ENCODE measurements around the gene PRDM16.
"Not testable (repeated sequence)": the region's sequence is repeated elsewhere in the genome, so short reads cannot be mapped to it uniquely, and the experiment has no call there.

Gene PRDM16

DNA sequence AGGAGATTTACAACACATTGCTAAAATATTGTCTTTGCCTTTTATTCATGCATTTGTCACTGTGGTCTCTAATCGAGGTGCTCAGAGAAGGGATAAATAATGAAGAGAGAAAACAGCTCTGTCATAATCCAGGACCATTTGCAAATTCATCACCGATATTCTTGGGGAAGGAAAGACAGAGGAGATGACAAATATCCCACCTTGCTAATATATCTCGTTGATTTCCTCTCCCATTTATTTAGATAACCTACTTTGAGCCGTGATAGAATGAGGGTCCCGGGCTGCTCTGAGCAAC lies 86.9 kb downstream of the PRDM16 start:
- H3K9me3 ChIP-seq (ENCODE audit: control insufficient read depth in 2 of 2, low read length in 2 of 2): no peaks in the 10 kb centered on the region
- H3K27me3 ChIP-seq (ENCODE audit: control insufficient read depth in 1 of 2, insufficient read depth in 2 of 2, low read length in 2 of 2): peaks cover 0 to 4% of the 10 kb centered on the region in 2 donors
- H3K9ac ChIP-seq (ENCODE audit: low read length in 2 of 2): no peak overlapping the region
- no peaks in the 10 kb centered on the region for H3K36me3 ChIP-seq (ENCODE audit: control insufficient read depth in 2 of 2, insufficient read depth in 2 of 2, low read length in 2 of 2)
- no peak overlapping the region for H3K4me3 ChIP-seq (ENCODE audit: low read length in 2 of 2)
- no peaks in the 10 kb centered on the region for H3K4me1 ChIP-seq (ENCODE audit: control insufficient read depth, insufficient read depth, low read length)
- no peak overlapping the region for H3K27ac ChIP-seq (ENCODE audit: low read length)

DNA sequence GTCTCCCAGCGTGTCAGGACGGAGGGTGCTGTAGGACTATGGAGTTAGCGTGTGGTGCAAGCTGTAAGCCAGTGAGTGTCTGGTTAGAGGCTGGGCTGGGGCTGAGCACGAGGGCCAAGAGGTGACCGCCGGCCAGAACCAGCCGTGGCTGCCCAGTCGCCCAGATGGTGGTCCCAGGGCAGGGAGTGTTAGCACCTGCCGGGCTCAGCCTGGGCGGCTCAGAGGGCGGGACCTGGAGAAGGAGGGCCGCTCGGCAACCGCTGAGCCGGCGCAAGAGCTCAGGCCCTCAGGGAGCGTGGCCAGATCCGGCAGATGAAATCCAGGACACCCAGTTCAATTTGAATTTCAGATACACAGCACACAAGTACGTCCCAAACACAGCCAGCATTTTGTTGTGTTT lies 87.9 kb downstream of the PRDM16 start:
- Histone ChIP-seq H3K9me3 (ENCODE audit: control insufficient read depth in 2 of 2, low read length in 2 of 2) (no peaks in the 10 kb centered on the region), H3K4me3 (ENCODE audit: low read length in 2 of 2) (no peak overlapping the region), H3K36me3 (ENCODE audit: control insufficient read depth in 2 of 2, insufficient read depth in 2 of 2, low read length in 2 of 2) (no peaks in the 10 kb centered on the region), H3K4me1 (ENCODE audit: control insufficient read depth, insufficient read depth, low read length) (no peaks in the 10 kb centered on the region), H3K27me3 (ENCODE audit: control insufficient read depth in 1 of 2, insufficient read depth in 2 of 2, low read length in 2 of 2) (peaks cover 0 to 4% of the 10 kb centered on the region in 2 donors), H3K9ac (ENCODE audit: low read length in 2 of 2) (no peak overlapping the region), H3K27ac (ENCODE audit: low read length) (no peak overlapping the region)

DNA sequence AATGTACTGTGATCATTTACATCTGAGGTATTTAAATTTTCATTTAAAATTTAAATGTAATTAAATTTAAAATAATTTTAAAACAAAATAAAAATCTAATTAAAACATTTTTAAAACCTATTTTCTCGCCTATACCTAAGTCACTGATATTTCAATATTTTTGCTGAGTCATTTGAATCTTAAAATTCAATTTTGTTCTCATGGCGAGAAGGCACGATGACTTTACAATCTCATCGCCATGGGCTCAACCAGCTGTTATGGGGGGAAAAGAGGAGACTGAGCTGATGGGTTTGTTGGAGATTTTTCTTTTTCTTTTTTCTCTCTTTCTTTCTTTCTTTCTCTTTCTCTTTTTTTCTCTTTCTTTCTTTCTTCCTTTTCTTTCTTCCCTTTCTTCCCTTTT lies 89.3 kb downstream of the PRDM16 start:
- no peak overlapping the region for H3K4me3 ChIP-seq (ENCODE audit: low read length in 2 of 2)
- no peaks in the 10 kb centered on the region for H3K27me3 ChIP-seq (ENCODE audit: control insufficient read depth in 1 of 2, insufficient read depth in 2 of 2, low read length in 2 of 2)
- no peak overlapping the region for H3K9ac ChIP-seq (ENCODE audit: low read length in 2 of 2)
- no peaks in the 10 kb centered on the region for H3K9me3 ChIP-seq (ENCODE audit: control insufficient read depth in 2 of 2, low read length in 2 of 2)
- H3K36me3 ChIP-seq (ENCODE audit: control insufficient read depth in 2 of 2, insufficient read depth in 2 of 2, low read length in 2 of 2): no peaks in the 10 kb centered on the region
- H3K27ac ChIP-seq (ENCODE audit: low read length): no peak overlapping the region
- H3K4me1 ChIP-seq (ENCODE audit: control insufficient read depth, insufficient read depth, low read length): no peaks in the 10 kb centered on the region

DNA sequence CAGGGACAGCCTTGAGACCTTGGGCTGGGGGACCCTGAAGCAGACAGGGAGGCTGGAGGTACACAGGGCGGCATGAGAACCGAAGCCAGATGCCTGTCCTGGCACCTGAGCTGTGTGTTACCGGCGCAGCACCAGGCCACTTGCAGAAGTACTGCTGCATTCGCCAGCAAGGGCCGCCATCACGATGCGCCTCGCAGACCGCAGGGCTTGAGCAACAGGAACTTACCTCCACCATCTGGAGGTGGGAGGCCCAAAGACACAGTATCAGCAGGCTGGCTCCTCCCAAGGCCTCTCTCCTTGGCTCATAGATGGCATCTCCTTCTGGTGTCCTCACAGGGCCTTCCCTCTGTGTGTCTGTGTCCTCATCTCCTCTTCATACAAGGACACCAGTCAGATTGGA lies 90.1 kb downstream of the PRDM16 start:
- H3K27ac ChIP-seq (ENCODE audit: low read length): no peak overlapping the region
- H3K4me3 ChIP-seq (ENCODE audit: low read length in 2 of 2): no peak overlapping the region
- no peaks in the 10 kb centered on the region for H3K9me3 ChIP-seq (ENCODE audit: control insufficient read depth in 2 of 2, low read length in 2 of 2)
- H3K9ac ChIP-seq (ENCODE audit: low read length in 2 of 2): no peak overlapping the region
- no peaks in the 10 kb centered on the region for H3K27me3 ChIP-seq (ENCODE audit: control insufficient read depth in 1 of 2, insufficient read depth in 2 of 2, low read length in 2 of 2)
- H3K36me3 ChIP-seq (ENCODE audit: control insufficient read depth in 2 of 2, insufficient read depth in 2 of 2, low read length in 2 of 2): no peaks in the 10 kb centered on the region
- no peaks in the 10 kb centered on the region for H3K4me1 ChIP-seq (ENCODE audit: control insufficient read depth, insufficient read depth, low read length)

DNA sequence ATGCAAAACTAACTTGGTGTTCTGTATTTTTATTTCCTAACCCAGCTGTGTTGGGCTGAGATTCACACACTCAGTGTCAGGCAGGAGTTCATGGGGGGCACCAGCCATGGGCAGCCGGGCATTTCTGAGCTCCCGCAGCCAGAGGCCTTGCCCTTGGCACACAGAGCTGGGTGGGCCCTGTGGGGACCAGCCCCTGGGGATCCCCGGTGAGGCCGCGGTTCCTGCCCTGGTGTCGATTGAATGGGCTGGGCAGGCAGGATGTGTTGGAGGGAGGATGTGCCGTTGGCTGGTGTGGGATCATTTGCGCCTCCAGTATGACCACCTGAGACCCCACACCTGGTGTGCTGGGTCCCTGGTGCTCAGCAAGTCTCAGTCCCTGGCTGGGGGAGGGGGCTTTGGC lies 91.0 kb downstream of the PRDM16 start:
- no peak overlapping the region for H3K4me3 ChIP-seq (ENCODE audit: low read length in 2 of 2)
- no peak overlapping the region for H3K27ac ChIP-seq (ENCODE audit: low read length)
- H3K9me3 ChIP-seq (ENCODE audit: control insufficient read depth in 2 of 2, low read length in 2 of 2): no peaks in the 10 kb centered on the region
- no peaks in the 10 kb centered on the region for H3K4me1 ChIP-seq (ENCODE audit: control insufficient read depth, insufficient read depth, low read length)
- no peak overlapping the region for H3K9ac ChIP-seq (ENCODE audit: low read length in 2 of 2)
- H3K36me3 ChIP-seq (ENCODE audit: control insufficient read depth in 2 of 2, insufficient read depth in 2 of 2, low read length in 2 of 2): no peaks in the 10 kb centered on the region
- no peaks in the 10 kb centered on the region for H3K27me3 ChIP-seq (ENCODE audit: control insufficient read depth in 1 of 2, insufficient read depth in 2 of 2, low read length in 2 of 2)

DNA sequence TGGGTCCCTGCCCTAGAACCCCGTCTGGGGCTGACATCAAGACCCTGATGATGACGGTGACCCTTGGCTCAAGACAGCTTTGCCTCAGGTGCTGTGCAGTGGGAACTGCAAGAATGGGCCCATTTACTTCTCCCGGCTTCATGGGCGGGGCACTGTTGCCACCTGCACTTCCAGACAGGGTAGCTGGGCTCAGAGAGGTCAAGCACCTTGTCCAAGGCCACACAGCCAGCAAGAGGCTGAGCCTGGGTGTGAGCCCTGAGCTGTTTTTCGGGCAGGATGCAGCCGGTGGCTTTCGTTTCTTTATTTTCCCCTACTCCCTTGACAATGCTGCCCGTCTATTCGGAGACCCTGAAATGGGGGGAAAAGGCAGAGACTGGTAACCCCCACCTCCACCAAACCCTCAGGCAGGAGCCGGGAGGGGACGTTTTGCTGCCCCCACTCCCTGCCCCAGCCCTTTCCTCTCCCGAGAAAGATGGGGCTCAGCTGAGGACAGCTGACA lies 91.7 kb downstream of the PRDM16 start:
- H3K4me3 ChIP-seq (ENCODE audit: low read length in 2 of 2): no peak overlapping the region
- H3K4me1 ChIP-seq (ENCODE audit: control insufficient read depth, insufficient read depth, low read length): no peaks in the 10 kb centered on the region
- H3K9ac ChIP-seq (ENCODE audit: low read length in 2 of 2): no peak overlapping the region
- H3K9me3 ChIP-seq (ENCODE audit: control insufficient read depth in 2 of 2, low read length in 2 of 2): no peaks in the 10 kb centered on the region
- H3K36me3 ChIP-seq (ENCODE audit: control insufficient read depth in 2 of 2, insufficient read depth in 2 of 2, low read length in 2 of 2): no peaks in the 10 kb centered on the region
- H3K27me3 ChIP-seq (ENCODE audit: control insufficient read depth in 1 of 2, insufficient read depth in 2 of 2, low read length in 2 of 2): no peaks in the 10 kb centered on the region
- no peak overlapping the region for H3K27ac ChIP-seq (ENCODE audit: low read length)

DNA sequence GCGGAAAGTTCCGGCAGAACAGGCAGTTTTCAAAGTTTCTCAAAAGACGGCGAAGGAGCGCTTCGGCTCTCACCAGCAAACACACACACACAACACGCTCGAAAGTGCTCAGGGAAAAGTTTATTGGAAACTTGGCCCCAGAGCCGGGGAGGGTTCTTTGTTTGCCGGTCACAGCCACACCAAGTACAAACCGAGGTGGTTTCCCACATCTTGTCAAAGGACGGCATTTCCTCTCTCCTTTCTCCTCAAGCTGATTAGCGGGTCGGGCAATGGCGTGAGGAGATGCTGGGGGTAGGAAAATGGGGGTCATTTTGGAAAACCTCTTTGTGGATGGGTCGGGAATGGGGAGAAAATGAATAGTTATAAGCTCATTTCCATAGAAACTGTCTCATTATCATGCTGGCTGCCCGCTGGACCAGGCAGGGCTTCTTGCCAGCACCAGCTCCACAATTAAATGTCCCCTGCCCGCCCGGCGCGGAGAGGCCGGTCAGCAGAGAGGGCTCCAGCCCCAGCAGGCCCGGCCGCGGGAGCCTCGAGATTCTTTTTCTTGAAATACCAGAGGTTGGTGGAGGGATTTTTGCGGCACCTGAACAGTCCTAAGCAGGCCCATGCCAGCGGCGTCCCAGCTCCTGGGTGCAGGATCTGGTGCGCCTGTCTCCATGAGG lies 92.3 kb downstream of the PRDM16 start:
- H3K9ac ChIP-seq (ENCODE audit: low read length in 2 of 2): no peak overlapping the region
- no peak overlapping the region for H3K4me3 ChIP-seq (ENCODE audit: low read length in 2 of 2)
- no peak overlapping the region for H3K27ac ChIP-seq (ENCODE audit: low read length)
- no peaks in the 10 kb centered on the region for H3K27me3 ChIP-seq (ENCODE audit: control insufficient read depth in 1 of 2, insufficient read depth in 2 of 2, low read length in 2 of 2)
- H3K9me3 ChIP-seq (ENCODE audit: control insufficient read depth in 2 of 2, low read length in 2 of 2): no peaks in the 10 kb centered on the region
- H3K4me1 ChIP-seq (ENCODE audit: control insufficient read depth, insufficient read depth, low read length): no peaks in the 10 kb centered on the region
- H3K36me3 ChIP-seq (ENCODE audit: control insufficient read depth in 2 of 2, insufficient read depth in 2 of 2, low read length in 2 of 2): no peaks in the 10 kb centered on the region

DNA sequence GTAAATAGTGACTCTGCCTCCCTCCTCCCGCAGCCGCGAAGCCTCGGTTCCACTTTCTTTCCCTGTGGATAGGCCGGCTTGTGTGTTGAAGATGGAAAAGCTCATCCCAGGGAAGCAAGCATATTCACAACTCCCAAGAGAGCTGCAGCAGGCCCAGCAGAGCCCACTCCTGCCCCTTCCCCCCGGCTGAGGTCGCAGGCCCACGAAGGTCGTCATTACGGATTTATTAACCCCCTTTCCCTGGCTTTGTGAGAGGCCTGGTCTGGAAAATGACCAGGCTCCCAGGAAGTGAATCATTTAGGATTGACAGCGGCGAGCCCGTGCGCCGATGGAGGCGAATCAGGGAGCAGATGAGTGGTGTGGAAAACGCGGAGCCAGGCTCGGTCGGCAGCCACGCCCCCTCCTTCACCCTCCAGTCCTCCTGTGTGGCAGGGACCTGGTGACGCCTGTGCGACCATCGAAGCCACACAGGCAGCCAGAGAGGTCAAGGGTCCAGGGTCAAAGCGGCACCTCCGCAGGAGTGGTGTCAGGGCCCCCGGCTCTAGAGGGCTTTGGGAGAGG lies 93.4 kb downstream of the PRDM16 start:
- Histone ChIP-seq H3K27ac (ENCODE audit: low read length) (no peak overlapping the region), H3K9ac (ENCODE audit: low read length in 2 of 2) (no peak overlapping the region), H3K4me1 (ENCODE audit: control insufficient read depth, insufficient read depth, low read length) (no peaks in the 10 kb centered on the region), H3K27me3 (ENCODE audit: control insufficient read depth in 1 of 2, insufficient read depth in 2 of 2, low read length in 2 of 2) (no peaks in the 10 kb centered on the region), H3K4me3 (ENCODE audit: low read length in 2 of 2) (no peak overlapping the region), H3K36me3 (ENCODE audit: control insufficient read depth in 2 of 2, insufficient read depth in 2 of 2, low read length in 2 of 2) (no peaks in the 10 kb centered on the region), H3K9me3 (ENCODE audit: control insufficient read depth in 2 of 2, low read length in 2 of 2) (no peaks in the 10 kb centered on the region)

DNA sequence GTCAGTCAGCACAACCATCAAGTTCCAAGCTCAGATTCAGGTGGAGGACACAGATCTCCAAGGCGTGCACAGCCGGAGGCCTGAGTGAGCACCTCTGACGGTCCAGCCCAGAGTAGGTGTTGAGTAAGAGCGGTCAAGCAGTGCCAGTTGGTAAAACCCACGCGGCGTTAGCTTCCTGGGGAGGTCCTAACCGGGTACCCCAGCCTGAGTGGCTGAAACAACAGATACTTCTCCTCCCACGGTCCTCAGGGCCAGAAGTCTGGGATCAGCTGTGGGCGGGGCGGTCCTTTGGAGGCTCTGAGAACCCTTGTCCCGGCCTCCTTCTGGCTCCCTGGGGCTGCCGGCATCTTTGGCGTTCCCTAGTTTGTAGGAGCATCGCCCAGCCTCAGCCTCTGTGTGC lies 94.4 kb downstream of the PRDM16 start:
- Histone ChIP-seq H3K9ac (ENCODE audit: low read length in 2 of 2) (no peak overlapping the region), H3K9me3 (ENCODE audit: control insufficient read depth in 2 of 2, low read length in 2 of 2) (no peaks in the 10 kb centered on the region), H3K27me3 (ENCODE audit: control insufficient read depth in 1 of 2, insufficient read depth in 2 of 2, low read length in 2 of 2) (no peaks in the 10 kb centered on the region), H3K36me3 (ENCODE audit: control insufficient read depth in 2 of 2, insufficient read depth in 2 of 2, low read length in 2 of 2) (no peaks in the 10 kb centered on the region), H3K4me3 (ENCODE audit: low read length in 2 of 2) (no peak overlapping the region), H3K27ac (ENCODE audit: low read length) (no peak overlapping the region), H3K4me1 (ENCODE audit: control insufficient read depth, insufficient read depth, low read length) (no peaks in the 10 kb centered on the region)

DNA sequence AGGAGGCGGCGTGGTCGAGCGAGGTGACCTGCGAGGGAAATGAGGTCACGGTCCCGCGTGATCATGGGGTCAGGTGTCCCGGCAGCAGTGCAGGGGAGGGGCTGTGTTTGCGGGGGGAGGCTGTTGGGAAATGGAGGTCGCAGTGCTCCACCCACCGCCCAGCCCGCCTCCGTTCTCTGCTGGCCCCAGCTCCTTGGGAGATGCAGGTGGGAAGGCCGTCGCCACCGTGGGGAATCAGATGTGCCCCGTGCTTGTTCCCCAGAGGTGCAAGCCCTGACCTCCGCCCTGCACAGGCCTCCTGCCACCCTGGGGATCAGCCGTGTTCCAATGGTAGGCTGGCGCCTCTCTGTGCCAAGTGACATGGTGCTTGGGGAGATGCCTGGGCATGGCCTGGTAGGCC lies 95.7 kb downstream of the PRDM16 start:
- H3K27me3 ChIP-seq (ENCODE audit: control insufficient read depth in 1 of 2, insufficient read depth in 2 of 2, low read length in 2 of 2): no peaks in the 10 kb centered on the region
- no peak overlapping the region for H3K4me3 ChIP-seq (ENCODE audit: low read length in 2 of 2)
- no peak overlapping the region for H3K9ac ChIP-seq (ENCODE audit: low read length in 2 of 2)
- no peaks in the 10 kb centered on the region for H3K9me3 ChIP-seq (ENCODE audit: control insufficient read depth in 2 of 2, low read length in 2 of 2)
- peaks cover 3% of the 10 kb centered on the region for H3K4me1 ChIP-seq (ENCODE audit: control insufficient read depth, insufficient read depth, low read length)
- H3K27ac ChIP-seq (ENCODE audit: low read length): no peak overlapping the region
- H3K36me3 ChIP-seq (ENCODE audit: control insufficient read depth in 2 of 2, insufficient read depth in 2 of 2, low read length in 2 of 2): no peaks in the 10 kb centered on the region

DNA sequence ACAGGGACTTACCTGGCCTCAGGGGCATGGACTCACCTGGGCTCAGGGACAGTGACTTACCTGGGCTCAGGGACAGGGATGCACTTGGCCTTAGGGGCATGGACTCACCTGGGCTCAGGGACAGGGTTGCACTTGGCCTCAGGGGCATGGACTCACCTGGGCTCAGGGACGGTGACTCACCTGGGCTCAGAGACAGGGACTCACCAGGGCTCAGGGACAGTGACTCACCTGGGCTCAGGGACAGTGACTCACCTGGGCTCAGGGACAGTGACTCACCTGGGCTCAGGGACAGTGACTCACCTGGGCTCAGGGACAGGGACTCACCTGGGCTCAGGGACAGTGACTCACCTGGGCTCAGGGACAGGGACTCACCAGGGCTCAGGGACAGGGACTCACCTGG lies 96.2 kb downstream of the PRDM16 start:
- not testable (repeated sequence) for H3K27ac ChIP-seq (ENCODE audit: low read length); H3K9ac ChIP-seq (ENCODE audit: low read length in 2 of 2); H3K9me3 ChIP-seq (ENCODE audit: control insufficient read depth in 2 of 2, low read length in 2 of 2); H3K4me1 ChIP-seq (ENCODE audit: control insufficient read depth, insufficient read depth, low read length); H3K4me3 ChIP-seq (ENCODE audit: low read length in 2 of 2); H3K36me3 ChIP-seq (ENCODE audit: control insufficient read depth in 2 of 2, insufficient read depth in 2 of 2, low read length in 2 of 2); H3K27me3 ChIP-seq (ENCODE audit: control insufficient read depth in 1 of 2, insufficient read depth in 2 of 2, low read length in 2 of 2)
